HG03378 (cell line): ENCODE data around the gene SH3BP5.

Experiments used
- ATAC-seq: cut with Tn5 transposase; IDR thresholded peaks from one replicate; pipeline ENCODE4 v1.9.1; 2021; ENCODE audit warnings: mild to moderate bottlenecking, moderate library complexity; ENCODE audit not compliant: unreplicated experiment

Gene SH3BP5

GRCh38 chr3:15300323-15301078 lies 31.9 kb downstream of the SH3BP5 start:
- ATAC-seq: no peak

GRCh38 chr3:15299036-15299435 lies 33.4 kb downstream of the SH3BP5 start:
- no peak for ATAC-seq

GRCh38 chr3:15298504-15298903 lies 33.9 kb downstream of the SH3BP5 start:
- ATAC-seq: no peak

- no peak for ATAC-seq
Observed at GRCh38 chr3:15297608-15298350, 34.6 kb downstream of the SH3BP5 start.

GRCh38 chr3:15295506-15295905 lies 36.9 kb downstream of the SH3BP5 start:
- no peak for ATAC-seq

GRCh38 chr3:15294929-15295328 lies 37.5 kb downstream of the SH3BP5 start:
- no peak for ATAC-seq

- no peak for ATAC-seq
Observed at GRCh38 chr3:15292765-15293522, 39.4 kb downstream of the SH3BP5 start.

GRCh38 chr3:15291589-15292541 lies 40.5 kb downstream of the SH3BP5 start:
- peak; percentile 90 for ATAC-seq

GRCh38 chr3:15290736-15291135 lies 41.6 kb downstream of the SH3BP5 start:
- no peak for ATAC-seq

- no peak for ATAC-seq
Observed at GRCh38 chr3:15289661-15290060, 42.7 kb downstream of the SH3BP5 start.

GRCh38 chr3:15288331-15289035 lies 43.9 kb downstream of the SH3BP5 start:
- no peak for ATAC-seq

- no peak for ATAC-seq
Observed at GRCh38 chr3:15287565-15288330, 44.6 kb downstream of the SH3BP5 start.

- no peak for ATAC-seq
Observed at GRCh38 chr3:15286022-15286421, 46.4 kb downstream of the SH3BP5 start.

- no peak for ATAC-seq
Observed at GRCh38 chr3:15284121-15284889, 48.1 kb downstream of the SH3BP5 start.

GRCh38 chr3:15283702-15284101 lies 48.7 kb downstream of the SH3BP5 start:
- ATAC-seq: no peak

- no peak for ATAC-seq
Observed at GRCh38 chr3:15281817-15282216, 50.6 kb downstream of the SH3BP5 start.

- ATAC-seq: no peak
Observed at GRCh38 chr3:15280853-15281532, 51.4 kb downstream of the SH3BP5 start.
